ENCODE data around the gene DIP2A. TPM values are rescaled to one million over a fixed set of nuclear protein-coding genes. Genes with fewer than 3 reads are reported as not detected.
"Not testable (repeated sequence)": the region's sequence is repeated elsewhere in the genome, so short reads cannot be mapped to it uniquely, and the experiment has no call there.

The DIP2A gene
- total RNA-seq, 2 experiments from 2014 or later: 78.7 to 78.8 TPM

- Mint-ChIP-seq H3K4me3 (no peak overlapping the region), H3K36me3 (peaks cover 33% of the 10 kb centered on the region), H3K27ac (no peak overlapping the region), H3K27me3 (no peaks in the 10 kb centered on the region), H3K9me3 (no peaks in the 10 kb centered on the region), H3K4me1 (peaks cover 8% of the 10 kb centered on the region)
- no peak for ATAC-seq (ENCODE audit: low read depth)
- POLR2A ChIA-PET: no interaction called here
- no peak for DNase-seq
Measured at GRCh38 chr21:46439906-46440305, 18.8 kb upstream of the DIP2A start.

- no peak overlapping the region for H3K4me3 Mint-ChIP-seq
- POLR2A ChIA-PET: no interaction called here
- H3K4me1 Mint-ChIP-seq: peaks cover 8% of the 10 kb centered on the region
- no peaks in the 10 kb centered on the region for H3K27me3 Mint-ChIP-seq
- DNase-seq (no peak), ATAC-seq (ENCODE audit: low read depth) (no peak)
- peaks cover 36% of the 10 kb centered on the region for H3K36me3 Mint-ChIP-seq
- H3K27ac Mint-ChIP-seq: peak overlapping the region; percentile 38
- no peaks in the 10 kb centered on the region for H3K9me3 Mint-ChIP-seq
Measured at GRCh38 chr21:46441331-46441730, 17.4 kb upstream of the DIP2A start.

- POLR2A ChIA-PET: interaction anchor here (1.2 kb wide), 1 partner anchor 18 kb away, joined by 3 read pairs; no protein-coding TSS in a partner anchor
- no peaks in the 10 kb centered on the region for H3K27me3 Mint-ChIP-seq
- peaks cover 7% of the 10 kb centered on the region for H3K4me1 Mint-ChIP-seq
- DNase-seq (no peak), ATAC-seq (ENCODE audit: low read depth) (no peak)
- H3K36me3 Mint-ChIP-seq: peaks cover 38% of the 10 kb centered on the region
- H3K4me3 Mint-ChIP-seq: no peak overlapping the region
- H3K27ac Mint-ChIP-seq: no peak overlapping the region
- no peaks in the 10 kb centered on the region for H3K9me3 Mint-ChIP-seq
Measured at GRCh38 chr21:46441961-46442498, 16.7 kb upstream of the DIP2A start.

- Mint-ChIP-seq H3K36me3 (peaks cover 42% of the 10 kb centered on the region), H3K9me3 (peaks cover 2% of the 10 kb centered on the region), H3K27ac (no peak overlapping the region), H3K27me3 (no peaks in the 10 kb centered on the region), H3K4me3 (no peak overlapping the region), H3K4me1 (peaks cover 7% of the 10 kb centered on the region)
- ATAC-seq (ENCODE audit: low read depth): no peak
- no peak for DNase-seq
- POLR2A ChIA-PET: interaction anchor here (0.9 to 1.2 kb wide), 2 partner anchors 17 to 19 kb away, joined by 3 read pairs; no protein-coding TSS in a partner anchor
Measured at GRCh38 chr21:46442938-46443337, 15.8 kb upstream of the DIP2A start.

- DNase-seq (no peak), ATAC-seq (ENCODE audit: low read depth) (no peak)
- Mint-ChIP-seq H3K27me3 (no peaks in the 10 kb centered on the region), H3K36me3 (peaks cover 49% of the 10 kb centered on the region), H3K9me3 (peaks cover 6% of the 10 kb centered on the region), H3K27ac (peak overlapping the region; percentile 60), H3K4me3 (no peak overlapping the region), H3K4me1 (peaks cover 7% of the 10 kb centered on the region)
- POLR2A ChIA-PET: no interaction called here
Measured at GRCh38 chr21:46443910-46444309, 14.8 kb upstream of the DIP2A start.

GRCh38 chr21:46448108-46448507 is 10.6 kb upstream of the DIP2A start:
- POLR2A ChIA-PET: interaction anchor here (0.6 kb wide), 1 partner anchor 9 kb away, joined by 4 read pairs; no protein-coding TSS in a partner anchor
- ATAC-seq (ENCODE audit: low read depth) (no peak), DNase-seq (no peak)
- H3K36me3 Mint-ChIP-seq: peaks cover 61% of the 10 kb centered on the region
- H3K4me1 Mint-ChIP-seq: peaks cover 7% of the 10 kb centered on the region
- H3K27me3 Mint-ChIP-seq: no peaks in the 10 kb centered on the region
- H3K9me3 Mint-ChIP-seq: peaks cover 6% of the 10 kb centered on the region
- H3K27ac Mint-ChIP-seq: no peak overlapping the region
- no peak overlapping the region for H3K4me3 Mint-ChIP-seq

GRCh38 chr21:46448855-46449254 is 9.8 kb upstream of the DIP2A start:
- peaks cover 63% of the 10 kb centered on the region for H3K36me3 Mint-ChIP-seq
- H3K27ac Mint-ChIP-seq; H3K4me3 Mint-ChIP-seq; H3K4me1 Mint-ChIP-seq; H3K9me3 Mint-ChIP-seq; DNase-seq; ATAC-seq (ENCODE audit: low read depth); H3K27me3 Mint-ChIP-seq: not testable (repeated sequence)
- POLR2A ChIA-PET: interaction anchor here (0.6 kb wide), 1 partner anchor 10 kb away, joined by 4 read pairs; no protein-coding TSS in a partner anchor

GRCh38 chr21:46452710-46453109 is 6.0 kb upstream of the DIP2A start:
- DNase-seq (no peak), ATAC-seq (ENCODE audit: low read depth) (no peak)
- no peak overlapping the region for H3K4me3 Mint-ChIP-seq
- H3K36me3 Mint-ChIP-seq: peaks cover 68% of the 10 kb centered on the region
- POLR2A ChIA-PET: no interaction called here
- no peaks in the 10 kb centered on the region for H3K27me3 Mint-ChIP-seq
- no peak overlapping the region for H3K27ac Mint-ChIP-seq
- peaks cover 4% of the 10 kb centered on the region for H3K9me3 Mint-ChIP-seq
- H3K4me1 Mint-ChIP-seq: peaks cover 23% of the 10 kb centered on the region

- DNase-seq (no peak), ATAC-seq (ENCODE audit: low read depth) (no peak)
- H3K4me3 Mint-ChIP-seq: no peak overlapping the region
- H3K4me1 Mint-ChIP-seq: peaks cover 25% of the 10 kb centered on the region
- H3K27ac Mint-ChIP-seq: no peak overlapping the region
- no peaks in the 10 kb centered on the region for H3K27me3 Mint-ChIP-seq
- no peaks in the 10 kb centered on the region for H3K9me3 Mint-ChIP-seq
- H3K36me3 Mint-ChIP-seq: peaks cover 58% of the 10 kb centered on the region
- POLR2A ChIA-PET: no interaction called here
Measured at GRCh38 chr21:46454142-46454541, 4.5 kb upstream of the DIP2A start.

GRCh38 chr21:46454634-46455390 is 3.9 kb upstream of the DIP2A start:
- Mint-ChIP-seq H3K4me1 (peaks cover 25% of the 10 kb centered on the region), H3K36me3 (peaks cover 53% of the 10 kb centered on the region), H3K9me3 (no peaks in the 10 kb centered on the region), H3K27me3 (no peaks in the 10 kb centered on the region), H3K4me3 (no peak overlapping the region), H3K27ac (no peak overlapping the region)
- DNase-seq (no peak), ATAC-seq (ENCODE audit: low read depth) (no peak)
- POLR2A ChIA-PET: no interaction called here

GRCh38 chr21:46455575-46456385 is 2.9 kb upstream of the DIP2A start:
- H3K36me3 Mint-ChIP-seq: peaks cover 43% of the 10 kb centered on the region
- no peak for ATAC-seq (ENCODE audit: low read depth)
- no peaks in the 10 kb centered on the region for H3K9me3 Mint-ChIP-seq
- H3K27me3 Mint-ChIP-seq: no peaks in the 10 kb centered on the region
- peaks cover 31% of the 10 kb centered on the region for H3K4me1 Mint-ChIP-seq
- H3K27ac Mint-ChIP-seq: no peak overlapping the region
- DNase-seq: no peak
- POLR2A ChIA-PET: no interaction called here
- no peak overlapping the region for H3K4me3 Mint-ChIP-seq

- Mint-ChIP-seq H3K36me3 (peaks cover 38% of the 10 kb centered on the region), H3K4me3 (peak overlapping the region; percentile 51), H3K9me3 (no peaks in the 10 kb centered on the region), H3K27me3 (no peaks in the 10 kb centered on the region), H3K4me1 (peaks cover 37% of the 10 kb centered on the region), H3K27ac (no peak overlapping the region)
- ATAC-seq (ENCODE audit: low read depth) (no peak), DNase-seq (no peak)
- POLR2A ChIA-PET: interaction anchor here (1.2 kb wide), 1 partner anchor 72 kb away, joined by 5 read pairs; no protein-coding TSS in a partner anchor
Measured at GRCh38 chr21:46456750-46457149, 1.9 kb upstream of the DIP2A start.

- peak overlapping the region; percentile 84 for H3K27ac Mint-ChIP-seq
- peaks cover 42% of the 10 kb centered on the region for H3K4me1 Mint-ChIP-seq
Measured at GRCh38 chr21:46457801-46458314, 833 bp upstream of the DIP2A start.

More at GRCh38 chr21:46457801-46458314, 833 bp upstream of the DIP2A start:
- H3K27me3 Mint-ChIP-seq: no peaks in the 10 kb centered on the region
- H3K36me3 Mint-ChIP-seq: peaks cover 36% of the 10 kb centered on the region
- peak overlapping the region; percentile 91 for H3K4me3 Mint-ChIP-seq
- DNase-seq (no peak), ATAC-seq (ENCODE audit: low read depth) (peak; percentile 14)
- no peaks in the 10 kb centered on the region for H3K9me3 Mint-ChIP-seq
- POLR2A ChIA-PET: interaction anchor here (0.6 to 3.2 kb wide), 12 partner anchors 20 to 209 kb away, joined by 3 to 31 read pairs (median 4); partner anchors contain the start of gene PRMT2
